Testis (tissue), 3 donors: Measurements from ENCODE around the gene FRYL. TPM values are rescaled to one million over a fixed set of nuclear protein-coding genes. Genes with fewer than 3 reads are reported as not detected.

ENCODE experiments used
- DNase-seq: peaks from one replicate; pipeline ENCODE4 v3.0.0-alpha.2; 2019
- H3K27ac ChIP-seq, 2 donors: fragments of 200-600 bp; sonication (generic); one replicate each; pipeline ENCODE4 v1.5.1; 2019
- H3K27me3 ChIP-seq: fragments of 200-600 bp; sonication (generic); one replicate; pipeline ENCODE4 v1.5.1; 2019
- H3K36me3 ChIP-seq: fragments of 200-600 bp; sonication (generic); one replicate; pipeline ENCODE4 v1.5.1; 2017; ENCODE audit warnings: low read depth; ENCODE audit errors: missing control alignments
- H3K4me1 ChIP-seq: fragments of 200-600 bp; sonication (generic); one replicate; pipeline ENCODE4 v1.5.1; 2019
- H3K4me3 ChIP-seq, 2 donors: fragments of 200-600 bp; sonication (generic); one replicate each; pipeline ENCODE4 v1.5.1; 2017 to 2019
- H3K9me3 ChIP-seq: fragments of 200-600 bp; sonication (generic); one replicate; pipeline ENCODE4 v1.5.1; 2017
- POLR2A ChIP-seq: fragments of 450-650 bp; IDR thresholded peaks from one replicate; pipeline ENCODE4 v1.6.1; 2017; ENCODE audit warnings: antibody characterized with exemption, mild to moderate bottlenecking, moderate library complexity
- WGBS, 2 donors: methylation state at CpG; one replicate each; pipeline ENCODE4 v1.1.5; 2018; 5-methylcytosine and 5-hydroxymethylcytosine counted together
- intact Hi-C: fragments of 100-400 bp; cut with DNase I; formaldehyde crosslinking; loops from one replicate; pipeline ENCODE4 v1.15.1; 2023; ENCODE audit warnings: low total_unique reads
- polyA plus RNA-seq: library from polyadenylated mRNA; stranded (reverse); fragments of 350-450 nt; fragmentation: Illumina TruSeq; extraction: RNeasy Lipid Tissue Mini Kit (QIAGEN cat#74804); gene quantifications from one replicate; pipeline ENCODE4 v1.2.3, GENCODE V29; 2014; ENCODE audit warnings: low read depth, low replicate concordance; ENCODE audit not compliant: insufficient read depth
- total RNA-seq, 2 donors: library from RNA; depleted of rRNA; stranded (reverse); fragments of >200 nt; gene quantifications; one replicate each; pipeline ENCODE4 v1.2.3, GENCODE V29; 2016
- TF ChIP-seq, protein P1 (sequence below), 3 experiments: fragments of 450-650 bp in 2 of 3; fragments of 200-600 bp in 1 of 3; sonication (generic) in 1 of 3; IDR thresholded peaks; one replicate each; pipeline ENCODE4 v1.5.1; 2016 to 2019; ENCODE audit warnings: antibody characterized with exemption in 3 of 3, mild to moderate bottlenecking in 2 of 3, moderate library complexity in 1 of 3

Gene FRYL
- total and polyA plus RNA-seq, 3 donors from 2014 or later = 22.5 to 70.6 (median 55.0) TPM

DNA sequence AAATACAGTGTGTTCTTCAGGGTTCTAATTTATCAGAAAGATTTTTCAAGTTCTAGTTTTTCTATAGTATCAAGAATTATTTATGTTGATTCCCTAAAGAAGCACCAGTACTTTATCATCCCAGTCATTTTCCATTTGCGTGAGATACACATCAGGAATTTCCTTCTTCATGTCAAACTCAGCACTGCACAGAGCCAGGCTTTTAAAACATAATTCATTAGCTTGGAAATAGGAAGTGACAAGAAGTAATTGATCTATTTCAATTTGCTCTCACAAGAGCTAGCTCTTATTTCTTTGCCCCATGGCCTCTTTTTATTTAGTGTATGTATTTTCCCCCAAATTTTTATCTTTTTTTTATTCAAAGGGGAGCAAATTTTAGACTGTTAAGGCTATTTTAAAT, 309.9 kb downstream of the FRYL start:
- no peak for TF ChIP-seq POLR2A
- TF ChIP-seq, protein P1, sequence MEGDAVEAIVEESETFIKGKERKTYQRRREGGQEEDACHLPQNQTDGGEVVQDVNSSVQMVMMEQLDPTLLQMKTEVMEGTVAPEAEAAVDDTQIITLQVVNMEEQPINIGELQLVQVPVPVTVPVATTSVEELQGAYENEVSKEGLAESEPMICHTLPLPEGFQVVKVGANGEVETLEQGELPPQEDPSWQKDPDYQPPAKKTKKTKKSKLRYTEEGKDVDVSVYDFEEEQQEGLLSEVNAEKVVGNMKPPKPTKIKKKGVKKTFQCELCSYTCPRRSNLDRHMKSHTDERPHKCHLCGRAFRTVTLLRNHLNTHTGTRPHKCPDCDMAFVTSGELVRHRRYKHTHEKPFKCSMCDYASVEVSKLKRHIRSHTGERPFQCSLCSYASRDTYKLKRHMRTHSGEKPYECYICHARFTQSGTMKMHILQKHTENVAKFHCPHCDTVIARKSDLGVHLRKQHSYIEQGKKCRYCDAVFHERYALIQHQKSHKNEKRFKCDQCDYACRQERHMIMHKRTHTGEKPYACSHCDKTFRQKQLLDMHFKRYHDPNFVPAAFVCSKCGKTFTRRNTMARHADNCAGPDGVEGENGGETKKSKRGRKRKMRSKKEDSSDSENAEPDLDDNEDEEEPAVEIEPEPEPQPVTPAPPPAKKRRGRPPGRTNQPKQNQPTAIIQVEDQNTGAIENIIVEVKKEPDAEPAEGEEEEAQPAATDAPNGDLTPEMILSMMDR (IDR thresholded peaks at IDR 0.05) = no peak
- Histone ChIP-seq H3K9me3 (no peaks in the 10 kb centered on the region), H3K27ac (no peak overlapping the region), H3K36me3 (no peaks in the 10 kb centered on the region), H3K4me3 (no peak overlapping the region), H3K27me3 (no peaks in the 10 kb centered on the region), H3K4me1 (no peaks in the 10 kb centered on the region)
- intact Hi-C loops = no loop called here
- DNase-seq = no peak
- 63 to 82% methylated on average over 1 of the region's 1 CpG for WGBS, 2 donors

DNA sequence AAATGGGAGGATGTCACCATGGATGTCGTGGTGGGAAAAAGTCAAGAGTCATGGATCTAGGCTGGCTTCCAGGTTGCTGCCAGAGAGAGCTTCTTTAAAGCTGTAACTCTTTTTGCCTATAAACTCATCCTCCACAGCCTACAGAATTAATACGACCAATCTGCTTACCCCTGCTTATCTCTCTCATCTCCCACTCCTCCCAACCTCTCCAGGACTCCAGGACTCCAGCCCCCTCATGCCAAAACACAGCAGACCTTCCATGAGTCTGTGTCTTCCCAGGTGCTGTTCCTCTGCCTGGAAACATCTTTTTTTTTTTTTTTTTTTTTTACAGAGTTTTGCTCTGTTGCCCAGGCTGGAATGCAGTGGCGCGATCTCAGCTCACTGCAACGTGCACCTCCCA, 312.2 kb downstream of the FRYL start:
- no peaks in the 10 kb centered on the region for H3K4me1 ChIP-seq
- intact Hi-C loops = no loop called here
- no peak for DNase-seq
- no peaks in the 10 kb centered on the region for H3K27me3 ChIP-seq
- 61 to 72% methylated on average over 5 of the region's 5 CpGs for WGBS, 2 donors
- H3K36me3 ChIP-seq = no peaks in the 10 kb centered on the region
- TF ChIP-seq, protein P1 (IDR thresholded peaks at IDR 0.05) = no peak
- TF ChIP-seq POLR2A = no peak
- H3K4me3 ChIP-seq = no peak overlapping the region
- no peak overlapping the region for H3K27ac ChIP-seq
- H3K9me3 ChIP-seq = no peaks in the 10 kb centered on the region

DNA sequence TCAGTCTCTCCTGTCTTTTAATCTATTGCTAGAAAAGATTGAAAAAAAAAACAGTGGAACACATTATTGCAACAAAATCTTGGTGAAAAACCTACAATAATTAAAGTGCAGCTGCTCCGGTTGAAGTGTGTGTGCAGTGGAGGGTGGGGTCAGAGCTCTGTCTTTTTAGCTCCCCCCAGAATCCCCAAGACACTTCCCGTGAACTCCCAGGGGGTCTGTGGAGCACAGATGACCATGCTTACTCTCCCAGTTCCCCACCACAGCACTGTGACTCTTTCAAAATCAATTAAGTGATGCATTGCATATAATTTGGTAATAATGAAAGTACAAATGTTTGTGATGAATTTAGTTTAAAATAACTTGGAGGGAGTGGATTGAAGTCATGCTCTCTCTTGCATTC, 312.6 kb downstream of the FRYL start:
- no peak for DNase-seq
- 76 to 77% methylated on average over 2 of the region's 2 CpGs for WGBS, 2 donors
- Histone ChIP-seq H3K9me3 (no peaks in the 10 kb centered on the region), H3K27me3 (no peaks in the 10 kb centered on the region), H3K4me1 (no peaks in the 10 kb centered on the region), H3K36me3 (no peaks in the 10 kb centered on the region), H3K4me3 (no peak overlapping the region), H3K27ac (no peak overlapping the region)
- intact Hi-C loops = no loop called here
- no peak for TF ChIP-seq POLR2A
- TF ChIP-seq, protein P1 (IDR thresholded peaks at IDR 0.05) = no peak

DNA sequence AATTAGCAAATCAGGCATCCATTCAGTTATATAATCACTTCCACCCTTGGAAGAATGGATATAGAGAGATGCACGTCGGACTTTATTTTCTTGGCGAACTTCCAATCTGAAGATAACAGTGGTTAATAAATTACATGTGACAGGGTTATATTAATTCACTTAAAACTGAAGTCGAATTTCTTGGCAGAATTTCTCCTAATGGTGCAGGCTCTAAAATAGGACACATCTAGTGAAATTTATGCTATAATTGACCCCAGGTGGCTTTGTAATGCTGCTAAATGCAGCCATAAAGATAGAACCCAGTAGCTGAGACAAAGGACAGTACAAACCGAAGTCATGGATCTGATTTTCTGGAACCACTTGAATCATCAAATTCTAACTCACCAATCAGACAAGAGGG, 317.7 kb downstream of the FRYL start:
- TF ChIP-seq POLR2A = no peak
- TF ChIP-seq, protein P1 (IDR thresholded peaks at IDR 0.05) = no peak
- H3K4me1 ChIP-seq = no peaks in the 10 kb centered on the region
- intact Hi-C loops = no loop called here
- no peaks in the 10 kb centered on the region for H3K9me3 ChIP-seq
- no peaks in the 10 kb centered on the region for H3K27me3 ChIP-seq
- 45 to 51% methylated on average over 5 of the region's 5 CpGs for WGBS, 2 donors
- no peaks in the 10 kb centered on the region for H3K36me3 ChIP-seq
- H3K27ac ChIP-seq = no peak overlapping the region
- no peak overlapping the region for H3K4me3 ChIP-seq
- no peak for DNase-seq

DNA sequence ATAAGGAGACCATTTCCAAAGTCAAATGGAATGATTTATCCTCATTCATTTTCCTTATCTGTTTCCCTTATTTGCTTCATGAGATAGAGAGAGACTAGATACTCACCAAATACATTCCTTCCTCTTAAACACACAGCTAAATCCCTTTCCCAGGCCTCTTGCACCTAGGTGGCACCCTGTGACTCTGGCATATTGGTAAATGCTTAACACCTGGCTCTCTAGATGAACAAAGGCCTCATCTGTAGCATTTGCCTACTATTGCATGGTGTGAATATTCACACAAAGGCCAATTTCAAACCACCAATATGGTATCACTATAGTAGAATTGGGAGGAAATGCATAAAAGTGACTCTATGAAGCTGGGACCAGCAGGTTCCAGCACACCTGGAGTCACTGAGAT, 319.1 kb downstream of the FRYL start:
- H3K27me3 ChIP-seq = no peaks in the 10 kb centered on the region
- no peaks in the 10 kb centered on the region for H3K4me1 ChIP-seq
- H3K36me3 ChIP-seq = no peaks in the 10 kb centered on the region
- DNase-seq = no peak
- no peak for TF ChIP-seq POLR2A
- TF ChIP-seq, protein P1 (IDR thresholded peaks at IDR 0.05) = no peak
- no peak overlapping the region for H3K27ac ChIP-seq
- no peaks in the 10 kb centered on the region for H3K9me3 ChIP-seq
- no peak overlapping the region for H3K4me3 ChIP-seq
- intact Hi-C loops = no loop called here
